Inferior parietal cortex (tissue), 1 donor: Measurements from ENCODE around the gene SLC29A1.

Experiments used
- DNase-seq: peaks from one replicate; pipeline ENCODE4 v3.0.0-alpha.2; 2016; ENCODE audit errors: extremely low spot score

SLC29A1 gene

DNA sequence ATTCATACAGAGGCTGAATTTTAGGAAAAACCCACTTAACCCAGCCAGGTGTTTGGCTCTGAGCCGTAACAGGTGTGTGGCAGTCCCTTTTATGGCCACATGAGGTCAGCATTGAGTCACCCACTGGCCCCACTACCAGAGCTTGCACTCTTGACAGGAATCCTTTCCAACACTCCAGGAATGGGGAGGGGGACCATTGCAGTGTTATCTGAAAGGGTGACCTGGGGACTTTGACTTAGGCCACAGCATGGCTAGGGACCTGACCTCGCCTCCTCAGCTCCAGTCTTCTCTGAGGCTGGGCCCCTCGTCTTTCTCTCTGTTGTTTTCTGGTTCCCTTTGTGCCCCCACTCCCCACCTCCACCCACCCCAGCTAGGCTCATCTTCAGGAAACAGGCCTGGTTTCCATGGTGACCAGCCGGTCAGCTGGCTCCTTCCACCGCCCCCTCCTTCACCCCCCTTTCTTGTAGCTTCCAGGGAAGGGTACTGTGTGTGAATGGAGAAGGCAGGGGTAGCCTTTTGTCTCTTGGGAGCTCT is 44.8 kb downstream of the SLC29A1 start:
- DNase-seq = peak; percentile 76

DNA sequence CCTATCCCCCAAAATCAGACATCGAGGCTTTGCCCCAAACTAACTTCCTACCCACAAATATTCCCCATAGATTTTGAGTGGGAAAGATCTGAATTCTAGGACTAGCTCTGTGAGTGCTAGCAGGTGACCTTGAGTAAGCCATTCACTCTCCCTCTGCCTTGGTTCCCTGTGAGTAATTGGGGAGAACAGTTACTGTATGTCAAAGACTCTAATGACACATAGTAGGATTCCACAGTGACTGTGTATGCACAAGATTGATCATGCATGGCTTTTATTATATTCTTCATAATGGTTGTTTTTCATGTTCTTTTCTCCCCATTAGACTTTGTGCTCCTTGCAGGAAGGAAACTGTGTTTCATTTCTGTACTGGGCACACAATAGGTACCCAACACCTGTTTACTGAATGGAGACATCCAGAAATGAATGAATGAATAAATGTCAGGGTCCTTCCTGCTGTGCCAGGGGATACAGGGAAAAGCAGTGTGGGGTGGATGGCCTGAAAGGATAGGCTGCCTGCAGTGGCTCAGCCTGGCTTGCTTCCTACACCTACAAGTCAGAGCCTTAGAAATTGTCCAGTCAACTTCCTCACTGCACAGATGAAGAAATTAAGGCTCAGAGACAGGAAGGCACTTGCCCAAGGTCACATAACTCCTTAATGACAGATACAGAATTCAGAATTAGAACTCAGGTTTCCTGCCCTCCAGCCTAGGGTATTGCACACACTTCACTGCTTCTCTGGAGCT is 46.0 kb downstream of the SLC29A1 start:
- DNase-seq = no peak

DNA sequence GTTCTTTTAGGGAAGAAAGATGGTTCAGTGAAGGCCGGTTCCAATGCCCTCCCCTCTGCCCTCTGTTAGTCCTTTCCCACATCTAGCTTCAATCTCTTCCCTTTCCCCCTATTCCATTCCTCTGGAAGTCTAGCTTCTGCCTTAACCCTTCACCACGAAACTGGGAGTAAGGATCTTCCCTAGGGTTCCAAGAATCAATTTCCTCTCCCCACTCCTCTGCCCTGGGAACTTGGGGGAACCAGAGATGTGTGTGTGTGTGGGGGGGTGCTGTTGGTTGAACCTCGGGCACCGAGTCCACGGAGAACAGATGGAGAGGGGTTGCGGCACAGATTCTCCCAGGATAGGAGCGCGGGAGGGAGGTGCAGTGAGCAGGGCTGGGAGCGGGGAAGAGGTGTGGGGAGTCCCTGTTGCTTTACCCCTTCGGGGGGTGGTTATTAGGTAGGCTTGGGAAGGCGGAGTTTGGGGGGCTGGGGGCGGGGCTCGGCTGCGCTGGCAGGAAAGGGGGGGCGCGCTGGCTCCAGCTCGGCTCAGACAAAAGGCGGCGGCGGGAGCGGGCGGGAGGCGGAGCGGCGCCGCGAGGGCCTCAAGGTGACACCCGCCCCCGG is 46.6 kb downstream of the SLC29A1 start, which contains the start of gene TMEM151B:
TSS of gene TMEM151B (plus strand) at position 530 of the 605 bp plus-strand sequence. CDS start 293 bp downstream, outside the sequence.
- DNase-seq = no peak

DNA sequence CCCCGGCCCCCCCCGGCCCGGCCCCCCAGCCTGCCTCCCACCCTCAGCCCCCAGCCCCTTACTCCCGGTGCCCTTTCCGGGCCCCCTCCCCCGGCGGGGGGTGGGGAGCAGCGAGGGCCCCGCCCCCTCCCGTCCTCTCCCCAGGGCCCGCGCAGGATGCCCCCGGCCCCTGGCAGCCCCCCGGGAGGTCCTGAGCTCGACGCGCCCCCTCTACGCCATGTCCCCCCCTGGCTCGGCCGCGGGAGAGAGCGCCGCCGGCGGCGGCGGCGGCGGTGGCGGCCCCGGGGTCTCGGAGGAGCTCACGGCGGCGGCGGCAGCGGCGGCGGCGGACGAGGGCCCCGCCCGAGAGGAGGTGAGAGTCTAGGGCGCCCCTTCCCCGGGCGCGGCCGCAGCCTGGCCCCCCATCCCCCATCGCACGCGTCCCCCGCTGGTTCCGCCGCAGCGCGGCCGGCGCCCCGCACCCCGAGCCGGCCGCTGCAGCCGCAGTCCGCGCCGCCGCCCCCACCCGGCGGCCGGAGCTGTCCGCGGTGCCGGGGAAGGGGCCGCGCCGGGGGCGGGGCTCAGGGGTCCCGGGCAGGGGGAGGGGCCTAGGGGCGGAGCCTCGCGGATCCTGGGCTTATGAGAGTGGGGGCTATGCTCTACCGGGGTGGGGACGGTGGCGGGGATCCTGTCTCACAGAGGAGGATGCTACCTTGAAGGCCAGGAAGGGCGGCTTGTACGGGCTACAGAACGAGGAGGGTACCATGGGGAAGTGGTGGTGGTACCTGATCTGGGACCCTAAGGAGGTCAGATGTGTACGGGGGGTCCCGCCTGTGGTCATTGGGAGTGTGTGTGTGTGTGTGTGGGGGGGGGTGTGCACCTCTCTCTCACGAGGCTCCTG is 47.4 kb downstream of the SLC29A1 start:
- no peak for DNase-seq

DNA sequence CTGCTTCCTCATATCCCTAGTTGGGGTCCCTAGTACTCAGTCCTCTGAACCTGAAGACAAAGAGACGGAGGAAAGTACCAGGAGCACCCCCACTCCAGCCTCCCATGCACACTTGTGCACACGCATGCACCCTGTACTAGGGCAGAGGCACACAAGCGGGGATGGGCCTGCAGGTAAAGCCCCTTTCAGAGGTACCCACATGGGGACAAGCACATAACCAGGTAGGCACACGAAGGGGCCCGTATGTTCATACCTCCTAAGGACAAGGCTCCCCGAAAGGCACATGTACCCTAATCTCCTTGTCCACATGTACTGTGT is 48.0 kb downstream of the SLC29A1 start:
- no peak for DNase-seq

DNA sequence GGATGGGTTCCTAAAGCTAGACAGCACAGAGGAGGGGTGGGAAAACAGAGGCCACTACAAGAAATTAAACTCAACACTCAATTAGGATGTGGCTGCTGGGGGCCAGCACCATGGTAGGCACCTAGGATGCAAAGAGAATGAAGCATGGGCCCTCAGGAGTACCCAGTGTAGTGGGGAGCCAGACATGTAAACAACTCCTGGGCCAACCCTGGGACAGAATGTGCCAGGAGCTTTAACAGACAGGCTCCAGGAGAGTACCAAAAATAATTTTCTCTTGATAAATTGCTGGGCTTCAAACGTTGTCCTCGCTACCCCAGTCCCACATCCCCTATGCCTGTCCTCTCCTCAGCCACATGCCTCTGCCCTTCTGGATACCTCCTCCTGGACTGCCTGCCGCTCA is 48.5 kb downstream of the SLC29A1 start:
- no peak for DNase-seq

DNA sequence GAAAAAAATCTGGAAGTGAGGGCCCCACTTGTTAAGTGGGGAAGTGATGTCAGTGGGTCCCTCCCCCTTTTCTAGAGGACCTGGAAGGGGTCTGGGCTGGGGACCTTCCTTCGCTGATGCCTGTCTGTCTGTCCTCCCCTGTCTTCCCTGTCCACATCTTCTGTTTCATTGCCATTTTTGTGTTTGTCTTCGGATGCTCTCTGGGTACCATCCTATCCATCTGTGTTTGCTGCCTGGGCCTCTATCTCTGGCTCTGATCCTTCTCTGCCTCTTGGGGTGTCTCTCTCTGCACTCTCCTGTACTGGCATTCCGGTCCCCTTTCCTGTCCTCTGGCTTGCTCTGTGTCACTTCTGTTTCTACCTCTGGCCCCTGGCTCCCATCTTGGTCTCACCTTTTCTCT is 49.1 kb downstream of the SLC29A1 start:
- no peak for DNase-seq

DNA sequence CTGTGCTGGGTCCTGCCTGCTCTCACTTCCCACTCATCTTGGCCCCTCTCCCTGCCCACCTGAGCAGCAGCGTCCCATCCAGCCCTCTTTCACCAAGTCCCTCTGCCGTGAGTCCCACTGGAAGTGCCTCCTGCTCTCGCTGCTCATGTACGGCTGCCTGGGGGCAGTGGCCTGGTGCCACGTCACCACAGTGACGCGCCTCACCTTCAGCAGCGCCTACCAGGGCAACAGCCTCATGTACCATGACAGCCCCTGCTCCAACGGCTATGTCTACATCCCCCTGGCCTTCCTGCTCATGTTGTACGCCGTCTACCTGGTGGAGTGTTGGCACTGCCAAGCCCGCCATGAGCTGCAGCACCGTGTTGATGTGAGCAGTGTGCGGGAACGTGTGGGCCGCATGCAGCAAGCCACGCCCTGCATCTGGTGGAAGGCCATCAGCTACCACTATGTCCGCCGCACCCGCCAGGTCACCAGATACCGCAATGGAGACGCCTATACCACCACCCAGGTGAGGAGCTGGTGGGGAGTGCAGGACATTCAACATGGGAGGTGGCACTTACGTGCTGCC is 49.7 kb downstream of the SLC29A1 start:
- DNase-seq = no peak

DNA sequence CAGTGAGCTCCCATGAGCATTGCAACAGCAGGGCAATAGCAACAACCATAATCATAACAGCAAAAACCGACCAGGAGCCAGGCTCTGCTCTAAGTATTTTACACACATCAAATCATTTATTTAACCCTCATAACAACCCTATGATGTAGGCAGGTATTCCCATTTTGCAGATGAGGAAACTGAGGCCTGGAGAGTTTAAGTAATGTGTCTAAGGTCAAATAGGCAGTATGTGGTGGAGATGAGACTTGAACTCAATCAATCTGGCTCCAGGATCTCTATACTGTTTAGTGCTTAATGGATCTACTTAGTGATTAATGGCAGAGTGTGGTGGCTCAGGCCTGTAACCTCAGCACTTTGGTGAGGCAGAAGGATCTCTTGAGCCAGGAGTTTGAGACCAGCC is 50.2 kb downstream of the SLC29A1 start:
- no peak for DNase-seq

DNA sequence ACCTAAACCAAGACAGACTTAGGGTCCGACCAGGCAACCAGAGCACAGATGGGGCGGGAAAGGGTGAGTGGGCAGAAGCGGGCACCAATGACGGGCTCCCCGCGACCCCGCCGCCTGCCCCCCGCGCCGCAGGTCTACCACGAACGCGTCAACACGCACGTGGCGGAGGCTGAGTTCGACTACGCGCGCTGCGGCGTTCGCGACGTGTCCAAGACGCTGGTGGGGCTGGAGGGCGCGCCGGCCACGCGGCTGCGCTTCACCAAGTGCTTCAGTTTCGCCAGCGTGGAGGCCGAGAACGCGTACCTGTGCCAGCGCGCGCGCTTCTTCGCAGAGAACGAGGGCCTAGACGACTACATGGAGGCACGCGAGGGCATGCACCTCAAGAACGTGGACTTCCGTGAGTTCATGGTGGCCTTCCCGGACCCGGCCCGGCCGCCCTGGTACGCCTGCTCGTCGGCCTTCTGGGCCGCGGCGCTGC is 51.9 kb downstream of the SLC29A1 start:
- no peak for DNase-seq

DNA sequence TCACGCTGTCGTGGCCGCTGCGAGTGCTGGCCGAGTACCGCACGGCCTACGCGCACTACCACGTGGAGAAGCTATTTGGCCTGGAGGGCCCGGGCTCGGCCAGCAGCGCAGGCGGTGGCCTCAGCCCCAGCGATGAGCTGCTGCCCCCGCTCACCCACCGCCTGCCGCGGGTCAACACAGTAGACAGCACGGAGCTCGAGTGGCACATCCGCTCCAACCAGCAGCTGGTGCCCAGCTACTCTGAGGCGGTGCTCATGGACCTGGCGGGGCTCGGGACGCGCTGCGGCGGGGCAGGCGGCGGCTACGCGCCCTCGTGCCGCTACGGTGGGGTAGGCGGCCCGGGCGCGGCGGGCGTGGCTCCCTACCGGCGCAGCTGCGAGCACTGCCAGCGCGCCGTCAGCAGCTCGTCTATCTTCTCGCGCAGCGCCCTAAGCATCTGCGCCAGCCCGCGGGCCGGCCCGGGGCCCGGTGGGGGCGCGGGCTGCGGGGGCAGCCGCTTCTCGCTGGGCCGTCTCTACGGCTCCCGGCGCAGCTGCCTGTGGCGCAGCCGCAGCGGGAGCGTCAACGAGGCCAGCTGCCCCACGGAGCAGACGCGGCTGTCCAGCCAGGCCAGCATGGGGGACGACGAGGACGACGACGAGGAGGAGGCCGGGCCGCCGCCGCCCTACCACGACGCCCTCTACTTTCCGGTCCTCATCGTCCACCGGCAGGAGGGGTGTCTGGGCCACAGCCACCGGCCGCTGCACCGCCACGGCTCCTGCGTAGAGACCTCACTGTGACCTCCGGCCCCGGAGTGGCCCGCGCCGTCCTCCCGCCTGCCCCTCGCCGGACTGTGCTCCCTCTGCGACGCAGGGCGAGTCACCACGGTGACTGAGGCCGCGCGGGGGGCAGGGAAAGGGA is 52.6 kb downstream of the SLC29A1 start:
- DNase-seq = no peak

DNA sequence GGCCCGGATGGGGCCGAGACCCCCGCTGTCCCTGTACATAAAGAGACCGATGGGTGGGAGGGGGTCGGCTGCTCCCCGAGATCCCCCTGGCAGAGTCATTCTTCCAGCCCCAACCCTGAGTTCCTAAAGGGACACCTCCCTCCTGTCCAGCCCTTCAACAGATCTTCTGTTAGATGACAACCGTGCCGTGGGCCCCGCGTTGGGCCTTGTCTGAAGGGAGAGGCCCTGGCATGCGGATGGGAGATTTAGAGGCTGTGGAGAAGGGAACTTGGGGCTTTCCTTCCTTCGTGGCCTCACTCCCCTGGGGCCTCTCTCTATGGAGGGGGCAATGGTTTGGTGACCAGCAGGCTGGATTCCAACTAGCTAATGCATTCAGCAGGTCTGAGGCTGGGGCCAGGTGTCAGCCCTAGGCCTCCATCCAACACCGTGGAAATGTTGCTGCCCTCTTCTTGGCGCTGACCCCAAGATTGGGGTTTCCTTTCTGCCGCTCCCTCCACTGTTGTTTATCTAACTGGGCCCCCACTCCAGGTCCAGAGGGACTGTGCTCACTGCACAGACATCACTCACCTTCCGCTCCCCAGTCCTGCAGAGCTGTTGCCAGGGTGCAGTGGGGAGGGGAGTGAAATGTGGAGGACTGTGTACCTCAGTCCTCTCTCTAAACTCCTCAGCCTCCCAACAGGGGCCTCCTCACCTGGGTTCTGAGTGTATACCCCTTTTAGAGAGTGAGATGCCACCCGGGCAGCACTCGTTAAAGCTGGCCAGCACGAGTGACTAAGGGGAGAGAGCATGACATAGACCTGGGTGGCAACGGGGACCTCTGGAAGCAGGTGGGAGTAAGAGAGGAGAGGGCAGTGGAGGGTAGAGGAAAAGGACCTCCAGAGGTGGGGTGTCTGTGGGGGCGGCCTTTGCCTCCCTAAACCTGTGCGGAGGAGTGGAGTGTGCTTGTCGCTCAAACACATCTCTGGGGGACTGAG is 53.6 kb downstream of the SLC29A1 start:
- no peak for DNase-seq

DNA sequence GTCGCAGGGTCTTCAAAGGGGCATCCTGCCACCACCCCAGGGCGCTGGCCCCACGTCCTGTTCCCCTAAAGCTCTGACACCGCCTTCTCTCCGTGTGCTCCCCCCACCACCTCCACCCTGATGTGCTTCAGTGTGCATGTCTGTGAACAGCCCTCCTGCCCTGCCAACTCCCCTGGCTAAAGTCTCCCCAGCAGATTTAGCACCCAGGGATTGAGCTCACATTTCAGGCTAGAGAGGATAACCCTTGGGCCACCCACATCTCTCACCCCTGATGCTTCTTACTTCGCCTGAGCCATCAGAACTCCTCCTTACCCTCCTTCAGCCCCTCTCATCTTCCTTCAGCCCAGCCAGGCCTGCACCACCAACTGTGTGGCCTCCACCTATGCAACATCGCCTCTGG is 54.4 kb downstream of the SLC29A1 start:
- no peak for DNase-seq

DNA sequence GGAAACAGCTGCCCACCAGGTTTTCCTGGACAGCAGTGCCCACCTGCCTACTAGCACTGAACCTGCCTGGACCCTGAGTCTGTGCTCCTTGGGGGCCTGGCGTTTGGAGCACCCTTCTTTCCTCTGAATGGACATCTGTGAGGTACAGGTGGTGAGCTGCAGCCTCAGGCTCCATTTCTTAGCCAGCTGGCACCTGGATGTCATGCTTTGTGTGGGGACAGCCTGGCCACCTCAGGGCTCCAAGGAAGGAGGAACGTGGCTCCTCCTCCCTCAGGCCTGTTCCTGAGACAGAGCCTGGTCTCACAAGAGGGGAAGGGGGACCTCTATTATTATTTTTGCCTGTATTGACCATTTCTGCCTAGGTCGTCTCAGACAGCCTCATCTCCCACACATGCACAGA is 54.9 kb downstream of the SLC29A1 start:
- no peak for DNase-seq

DNA sequence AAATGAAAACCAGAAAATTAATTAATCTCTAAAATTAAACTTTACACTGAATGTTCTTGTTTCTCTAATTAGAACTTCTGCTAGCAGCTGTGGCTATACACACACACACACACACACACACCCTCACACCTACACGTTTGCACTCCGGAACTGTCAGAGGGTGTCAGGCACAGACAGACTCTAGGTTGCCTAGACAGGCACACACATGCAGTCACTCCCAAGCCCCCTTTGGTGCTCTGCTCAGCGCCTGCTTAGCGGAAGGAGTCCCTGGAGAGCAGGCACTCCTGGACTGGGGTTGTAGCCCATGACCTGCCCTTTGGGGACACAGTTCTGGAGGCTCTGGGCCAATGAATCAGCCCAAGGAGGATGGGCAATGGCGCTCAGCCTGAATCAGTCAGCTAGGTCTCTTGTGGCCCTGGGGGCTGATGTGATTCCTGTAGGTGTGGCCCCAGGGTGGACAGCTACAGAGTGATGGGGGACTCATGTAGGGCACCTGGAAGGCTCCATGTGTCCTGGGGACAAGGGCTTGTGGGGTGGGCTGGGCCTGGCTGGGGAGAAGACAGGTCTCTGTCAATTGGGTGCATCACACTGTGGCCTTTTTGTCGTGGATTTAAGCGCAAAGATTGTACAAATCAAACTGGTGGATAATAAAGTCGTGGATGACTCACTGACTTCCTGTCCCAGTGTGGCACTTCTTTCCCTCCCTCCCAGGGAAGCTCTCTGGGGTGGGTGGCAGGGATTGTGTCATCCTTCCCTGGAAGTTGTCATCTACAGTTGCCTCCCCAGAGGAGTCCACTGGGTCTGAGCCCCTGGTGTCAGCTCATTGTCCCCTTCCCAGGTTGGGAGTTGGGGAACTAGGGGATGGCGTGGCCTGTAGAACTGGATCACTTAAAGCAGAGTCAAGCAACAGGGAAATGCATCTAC is 55.6 kb downstream of the SLC29A1 start:
- no peak for DNase-seq
